MG63 (cell line): ENCODE data around the gene NECTIN1. TPM values are rescaled to one million over a fixed set of nuclear protein-coding genes. Genes with fewer than 3 reads are reported as not detected.
"Not testable (repeated sequence)": the region's sequence is repeated elsewhere in the genome, so short reads cannot be mapped to it uniquely, and the experiment has no call there.

Experiments used
- DNase-seq: peaks from one replicate; pipeline ENCODE4 v3.0.0-alpha.2; 2020
- H3K27me3 ChIP-seq: fragments of 250-450 bp; sonication (Bioruptor Pico); 2 replicates; pipeline ENCODE4 v1.5.1; 2020; ENCODE audit warnings: mild to moderate bottlenecking, moderate library complexity
- H3K36me3 ChIP-seq: fragments of 250-450 bp; sonication (Bioruptor Pico); 2 replicates; pipeline ENCODE4 v1.5.1; 2020; ENCODE audit warnings: mild to moderate bottlenecking, moderate library complexity
- H3K4me3 ChIP-seq: fragments of 250-450 bp; sonication (Bioruptor Pico); 2 replicates; pipeline ENCODE4 v1.5.1; 2020; ENCODE audit warnings: mild to moderate bottlenecking, moderate library complexity
- H3K9me3 ChIP-seq: fragments of 250-450 bp; sonication (Bioruptor Pico); 2 replicates; pipeline ENCODE4 v1.5.1; 2020; ENCODE audit warnings: mild to moderate bottlenecking, moderate library complexity
- total RNA-seq: library from RNA; depleted of rRNA; stranded (reverse); fragments of >200 nt; shearing (Covaris generic); gene quantifications from 2 replicates; pipeline ENCODE4 v1.2.3, GENCODE V29; 2014; ENCODE audit warnings: low replicate concordance

Gene NECTIN1
- total RNA-seq, 1 experiment from 2014 or later: 5.3 TPM

DNA sequence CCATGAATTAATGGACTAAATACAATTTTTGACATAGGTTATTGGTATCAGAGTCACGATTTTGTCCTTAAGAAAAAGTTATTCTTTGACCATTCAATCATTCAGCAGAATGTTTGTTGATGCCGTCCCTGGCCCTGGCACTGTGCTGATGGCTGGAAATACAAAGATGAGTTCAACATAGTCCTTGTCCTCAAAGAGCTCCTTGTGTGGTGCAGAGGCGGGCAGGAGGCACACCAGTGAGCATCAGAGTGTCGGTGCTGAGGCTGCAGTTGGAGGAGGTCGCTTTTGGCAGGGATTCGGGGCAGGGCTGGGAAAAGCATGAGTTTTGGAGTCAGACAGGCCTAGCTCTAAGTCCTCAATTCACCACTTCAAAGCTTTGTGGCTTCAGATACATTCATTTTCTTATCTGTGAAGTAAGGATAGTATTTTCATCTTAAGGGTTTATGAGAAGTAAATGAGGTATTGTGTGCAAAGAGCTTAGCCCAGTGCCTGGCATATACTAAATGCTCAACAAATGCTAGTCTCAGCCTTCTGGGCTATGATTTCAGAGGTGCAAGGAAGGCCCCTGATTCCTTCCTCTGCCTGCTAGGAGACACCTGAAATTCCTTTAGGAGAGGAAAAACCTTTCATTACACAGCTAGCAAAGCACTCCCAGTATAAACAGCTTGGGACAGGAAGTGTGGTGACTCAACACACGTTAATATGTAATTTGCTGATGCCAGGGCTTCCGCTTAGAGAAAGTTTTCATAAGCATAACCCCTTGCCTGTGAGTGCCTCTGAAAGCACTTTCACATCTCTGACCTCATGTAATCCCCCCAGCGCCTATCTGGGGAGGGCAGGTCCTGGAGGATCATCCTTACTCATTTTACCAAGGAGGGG, 113.8 kb downstream of the NECTIN1 start:
- H3K27me3 ChIP-seq: no peaks in the 10 kb centered on the region
- no peaks in the 10 kb centered on the region for H3K9me3 ChIP-seq
- H3K4me3 ChIP-seq: no peak overlapping the region
- peak; percentile 88 for DNase-seq
- no peaks in the 10 kb centered on the region for H3K36me3 ChIP-seq

DNA sequence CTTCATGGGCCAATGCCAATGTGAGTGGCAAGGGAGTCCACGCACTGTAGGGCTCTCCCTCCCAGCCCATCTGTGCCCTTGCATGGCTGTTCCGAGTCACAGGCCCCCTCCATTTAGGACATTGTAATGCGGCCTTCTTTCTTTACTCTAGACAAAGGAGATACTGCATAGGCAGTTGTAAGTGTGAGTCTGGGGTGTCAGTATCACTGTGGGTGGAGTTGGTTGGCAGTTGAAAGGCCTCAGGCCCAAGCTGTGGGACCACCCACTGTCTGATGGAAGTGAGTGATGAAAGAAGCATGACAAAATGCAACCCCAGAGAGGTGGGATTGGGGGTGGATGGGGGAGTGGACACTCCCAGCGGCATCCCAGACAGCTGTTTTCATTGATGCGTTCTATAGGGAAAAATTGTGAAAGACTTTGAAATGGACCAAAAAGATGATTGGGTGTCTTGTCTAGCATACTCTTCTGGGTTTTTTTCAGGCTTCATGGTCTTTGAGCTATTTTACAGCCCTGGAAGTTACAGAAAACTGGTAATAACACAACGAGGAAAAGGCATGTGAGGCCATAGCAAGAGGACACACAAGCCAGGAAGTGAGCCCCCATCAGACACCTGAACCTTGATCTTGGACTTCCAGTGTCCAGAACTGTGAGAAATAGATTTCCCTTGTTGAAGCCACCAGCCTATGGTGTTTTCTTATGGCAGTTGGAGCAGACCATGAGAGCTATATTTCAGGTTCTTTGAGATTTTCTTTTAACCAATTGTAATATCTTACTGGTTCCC, 114.6 kb downstream of the NECTIN1 start:
- H3K9me3 ChIP-seq: no peaks in the 10 kb centered on the region
- no peaks in the 10 kb centered on the region for H3K36me3 ChIP-seq
- no peak overlapping the region for H3K4me3 ChIP-seq
- no peak for DNase-seq
- no peaks in the 10 kb centered on the region for H3K27me3 ChIP-seq

GRCh38 chr11:119612814-119613213, 116.2 kb downstream of the NECTIN1 start:
- Histone ChIP-seq H3K9me3 (no peaks in the 10 kb centered on the region), H3K27me3 (no peaks in the 10 kb centered on the region), H3K36me3 (no peaks in the 10 kb centered on the region), H3K4me3 (no peak overlapping the region)
- DNase-seq: no peak

DNA sequence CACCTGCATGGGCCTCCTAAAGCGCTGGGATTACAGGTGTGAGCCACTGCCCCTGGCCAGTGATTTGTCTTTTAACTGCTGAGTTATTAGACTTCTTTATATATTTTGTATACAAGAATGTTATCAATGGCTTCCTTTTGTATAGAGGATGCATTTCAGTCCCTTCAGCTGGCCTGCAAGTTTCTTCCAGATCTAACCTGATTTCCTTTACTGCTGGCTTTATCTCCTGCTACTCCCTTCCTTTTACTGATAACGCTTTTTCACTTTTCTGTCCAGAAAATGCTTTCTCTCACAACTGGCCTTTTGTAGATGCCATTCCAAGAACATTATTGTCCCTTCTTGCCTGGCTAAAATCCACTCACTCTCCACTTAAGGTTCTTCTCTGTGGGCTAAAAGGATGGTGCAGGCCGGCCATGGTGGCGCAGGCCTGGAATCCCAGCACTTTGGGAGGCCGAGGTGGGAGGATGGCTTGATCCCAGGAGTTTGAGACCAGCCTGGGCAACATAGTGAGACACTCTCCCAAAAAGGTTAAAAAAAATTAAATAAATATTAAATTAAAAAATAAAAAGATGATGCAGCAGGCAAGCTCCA, 118.1 kb downstream of the NECTIN1 start:
- H3K36me3 ChIP-seq: no peaks in the 10 kb centered on the region
- no peak overlapping the region for H3K4me3 ChIP-seq
- DNase-seq: no peak
- no peaks in the 10 kb centered on the region for H3K9me3 ChIP-seq
- no peaks in the 10 kb centered on the region for H3K27me3 ChIP-seq

DNA sequence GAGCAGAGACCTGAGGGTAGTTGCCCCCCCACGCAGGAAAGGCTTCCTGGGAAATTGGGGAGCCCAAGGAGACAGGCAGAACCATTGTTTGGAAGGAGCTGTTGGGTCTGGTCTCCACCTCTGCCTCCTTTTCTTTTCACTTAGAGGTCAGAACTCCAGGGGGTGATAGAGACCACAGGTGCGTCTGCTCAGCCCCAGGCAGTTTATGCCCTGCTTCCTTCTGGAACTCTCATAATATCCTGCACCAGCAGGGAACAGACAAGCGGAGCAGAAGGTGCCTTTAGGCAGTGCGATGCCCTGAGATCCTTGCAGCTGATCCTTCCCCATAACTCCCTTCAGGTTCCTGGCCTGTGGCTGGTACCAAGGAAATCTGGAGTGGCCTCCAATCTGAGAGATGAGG, 120.2 kb downstream of the NECTIN1 start:
- Histone ChIP-seq H3K36me3 (no peaks in the 10 kb centered on the region), H3K4me3 (no peak overlapping the region), H3K27me3 (no peaks in the 10 kb centered on the region), H3K9me3 (no peaks in the 10 kb centered on the region)
- no peak for DNase-seq

GRCh38 chr11:119608201-119608600, 120.8 kb downstream of the NECTIN1 start:
- Histone ChIP-seq H3K4me3 (no peak overlapping the region), H3K27me3 (no peaks in the 10 kb centered on the region), H3K9me3 (no peaks in the 10 kb centered on the region), H3K36me3 (no peaks in the 10 kb centered on the region)
- DNase-seq: no peak

DNA sequence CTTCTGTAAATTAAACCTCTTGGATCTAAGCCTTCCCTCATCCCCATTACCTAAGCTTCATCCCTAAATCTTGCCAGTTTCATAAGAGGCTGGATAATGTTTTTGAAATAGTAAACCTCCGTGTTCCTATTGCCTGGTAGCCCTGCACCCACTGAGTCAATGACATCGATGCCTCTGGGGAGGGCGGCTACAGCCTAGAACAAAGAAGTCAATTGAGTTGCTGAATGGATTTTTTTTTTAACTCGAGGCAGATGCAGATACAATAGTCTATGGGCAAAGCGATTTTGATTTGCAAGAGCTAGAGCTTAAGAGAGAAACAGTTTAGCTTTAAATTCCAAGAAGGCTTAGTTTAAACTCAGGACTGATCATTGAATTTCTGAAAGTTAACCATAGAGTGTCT, 121.3 kb downstream of the NECTIN1 start:
- H3K4me3 ChIP-seq: no peak overlapping the region
- H3K27me3 ChIP-seq: no peaks in the 10 kb centered on the region
- no peak for DNase-seq
- no peaks in the 10 kb centered on the region for H3K9me3 ChIP-seq
- H3K36me3 ChIP-seq: no peaks in the 10 kb centered on the region

DNA sequence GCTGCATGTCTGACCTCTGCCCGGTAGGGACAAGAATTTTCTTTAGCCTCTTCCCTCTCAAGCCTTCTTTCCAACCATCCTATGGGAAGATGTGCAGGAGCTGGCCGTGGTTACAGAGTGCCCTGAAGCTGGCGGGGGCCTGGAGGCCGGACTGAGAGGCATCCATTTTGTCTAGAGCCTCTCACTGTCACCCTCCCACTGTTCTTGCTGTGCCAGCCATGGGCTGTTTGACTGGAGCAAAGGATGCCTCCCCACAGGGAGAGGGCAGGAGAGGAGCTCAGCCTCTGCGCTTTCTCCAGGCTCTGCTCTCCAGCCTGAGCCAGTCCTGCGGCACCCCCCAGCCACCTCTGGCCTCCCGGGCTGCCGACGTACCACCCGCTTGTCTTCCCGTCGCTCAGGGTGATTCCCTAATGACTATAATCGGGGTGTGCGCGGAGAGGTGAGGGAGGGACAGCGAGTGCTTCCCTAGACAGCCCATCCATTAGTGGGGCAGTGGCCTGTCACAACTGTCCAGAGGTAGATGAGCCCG, 123.8 kb downstream of the NECTIN1 start:
- no peak for DNase-seq
- Histone ChIP-seq H3K27me3 (no peaks in the 10 kb centered on the region), H3K9me3 (no peaks in the 10 kb centered on the region), H3K36me3 (no peaks in the 10 kb centered on the region), H3K4me3 (no peak overlapping the region)

DNA sequence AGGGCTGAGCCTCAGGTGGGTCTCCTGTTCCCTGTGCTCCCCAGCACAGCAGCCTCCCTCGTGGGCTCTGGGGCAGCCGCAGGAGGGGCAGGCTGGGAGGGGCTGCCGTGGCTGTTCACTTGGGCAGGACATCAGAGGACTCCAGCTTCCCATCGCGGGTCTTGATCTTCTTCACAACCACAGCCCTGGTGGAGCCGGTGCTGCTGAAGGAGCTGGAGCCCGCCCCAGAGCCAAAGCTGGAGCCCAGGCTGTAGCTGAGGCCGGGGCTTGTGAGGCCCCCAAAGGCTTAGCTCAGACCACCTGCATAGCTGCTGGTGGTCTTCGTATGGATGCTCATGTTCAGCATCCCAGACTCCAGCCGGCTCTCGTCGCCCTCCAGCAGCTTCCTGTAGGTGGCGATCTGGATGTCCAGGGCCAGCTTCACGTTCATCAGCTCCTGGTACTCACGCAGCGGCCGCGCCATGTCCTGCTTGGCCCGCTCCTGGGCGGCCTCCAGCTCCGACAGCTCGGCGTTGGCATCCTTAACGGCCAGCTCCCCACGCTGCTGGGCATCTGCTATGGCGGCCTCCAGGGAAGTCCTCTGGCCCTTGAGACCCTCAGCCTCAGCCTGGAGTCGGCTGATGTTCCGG, 126.1 kb downstream of the NECTIN1 start:
- no peaks in the 10 kb centered on the region for H3K27me3 ChIP-seq
- H3K9me3 ChIP-seq: no peaks in the 10 kb centered on the region
- H3K4me3 ChIP-seq: no peak overlapping the region
- DNase-seq: no peak
- H3K36me3 ChIP-seq: no peaks in the 10 kb centered on the region

GRCh38 chr11:119599864-119600541, 129.0 kb downstream of the NECTIN1 start:
- H3K4me3 ChIP-seq: no peak overlapping the region
- no peaks in the 10 kb centered on the region for H3K36me3 ChIP-seq
- no peaks in the 10 kb centered on the region for H3K27me3 ChIP-seq
- no peaks in the 10 kb centered on the region for H3K9me3 ChIP-seq
- DNase-seq: no peak

GRCh38 chr11:119595941-119596340, 133.1 kb downstream of the NECTIN1 start:
- not testable (repeated sequence) for DNase-seq, H3K9me3 ChIP-seq, H3K27me3 ChIP-seq, H3K36me3 ChIP-seq, H3K4me3 ChIP-seq

- Histone ChIP-seq H3K9me3 (peaks cover 6% of the 10 kb centered on the region), H3K36me3 (no peaks in the 10 kb centered on the region), H3K27me3 (no peaks in the 10 kb centered on the region), H3K4me3 (no peak overlapping the region)
- DNase-seq: peak; percentile 87
Measured at GRCh38 chr11:119594639-119595249, 134.3 kb downstream of the NECTIN1 start.

DNA sequence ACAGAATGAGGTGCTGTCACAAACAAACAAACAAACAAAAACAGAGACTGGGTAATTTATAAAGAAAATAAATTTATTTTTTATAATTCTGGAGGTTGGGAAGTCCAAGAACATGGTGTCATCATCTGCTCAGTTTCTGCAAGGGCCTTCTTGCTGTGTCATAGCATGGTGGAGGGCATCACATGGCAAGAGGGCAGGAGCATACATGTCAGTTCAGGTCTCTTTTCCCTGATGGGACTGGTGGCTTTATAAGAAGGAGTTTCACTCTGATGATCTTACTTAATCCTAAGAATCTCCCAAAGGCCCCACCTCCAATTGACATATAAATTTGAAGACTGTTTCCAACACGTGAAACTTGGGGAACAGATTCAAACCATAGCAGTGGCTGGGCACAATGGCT, 135.7 kb downstream of the NECTIN1 start:
- DNase-seq: no peak
- peaks cover 6% of the 10 kb centered on the region for H3K9me3 ChIP-seq
- H3K27me3 ChIP-seq: no peaks in the 10 kb centered on the region
- no peak overlapping the region for H3K4me3 ChIP-seq
- H3K36me3 ChIP-seq: no peaks in the 10 kb centered on the region

DNA sequence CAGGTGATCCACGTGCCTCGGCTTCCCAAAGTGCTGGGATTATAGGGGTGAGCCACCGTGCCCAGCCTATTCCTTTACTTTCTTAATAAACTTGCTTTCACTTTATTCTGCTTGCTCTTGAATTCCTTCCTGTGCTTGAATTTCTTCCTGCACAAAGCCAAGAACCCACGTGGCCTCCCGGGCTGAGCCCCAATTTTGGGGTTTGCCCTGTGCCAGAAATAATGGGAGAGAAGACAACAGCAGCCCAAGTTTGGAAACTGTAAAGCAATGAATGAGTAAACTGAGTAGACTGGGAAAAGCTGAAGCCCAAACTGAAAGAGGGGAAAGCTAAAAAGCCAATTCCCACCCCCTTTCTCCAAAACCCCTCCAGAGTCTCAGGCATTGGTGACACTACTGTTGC, 136.4 kb downstream of the NECTIN1 start:
- DNase-seq: peak; percentile 76
- Histone ChIP-seq H3K9me3 (peaks cover 6% of the 10 kb centered on the region), H3K4me3 (no peak overlapping the region), H3K27me3 (no peaks in the 10 kb centered on the region), H3K36me3 (no peaks in the 10 kb centered on the region)

DNA sequence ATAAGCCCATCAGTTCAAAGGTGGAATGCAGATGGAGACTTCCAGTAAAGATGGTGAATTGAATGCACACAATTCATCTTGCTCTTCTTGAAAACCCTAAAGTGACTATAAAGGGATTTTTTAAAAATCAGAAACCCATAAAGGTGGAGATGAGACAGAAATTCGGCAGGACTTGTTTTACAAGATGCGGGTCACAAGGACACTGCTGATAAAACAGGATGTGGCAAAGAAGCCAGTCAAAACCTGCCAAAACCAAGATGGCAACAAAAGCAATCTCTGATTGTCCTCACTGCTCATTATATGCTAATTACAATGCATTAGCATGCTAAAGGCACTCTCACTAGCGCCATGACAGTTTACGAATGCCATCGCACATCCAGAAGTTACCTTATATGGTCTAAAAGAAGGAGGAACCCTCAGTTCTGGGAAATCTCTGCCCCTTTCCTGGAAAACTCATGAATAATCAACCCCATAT, 137.1 kb downstream of the NECTIN1 start:
- Histone ChIP-seq H3K36me3 (no peaks in the 10 kb centered on the region), H3K27me3 (no peaks in the 10 kb centered on the region), H3K9me3 (peaks cover 6% of the 10 kb centered on the region), H3K4me3 (no peak overlapping the region)
- DNase-seq: no peak
